ENCODE data around the gene ATPAF1.
A peak's percentile ranks its signal among the peaks of the same experiment; 100 is the strongest.

The ATPAF1 gene

DNA sequence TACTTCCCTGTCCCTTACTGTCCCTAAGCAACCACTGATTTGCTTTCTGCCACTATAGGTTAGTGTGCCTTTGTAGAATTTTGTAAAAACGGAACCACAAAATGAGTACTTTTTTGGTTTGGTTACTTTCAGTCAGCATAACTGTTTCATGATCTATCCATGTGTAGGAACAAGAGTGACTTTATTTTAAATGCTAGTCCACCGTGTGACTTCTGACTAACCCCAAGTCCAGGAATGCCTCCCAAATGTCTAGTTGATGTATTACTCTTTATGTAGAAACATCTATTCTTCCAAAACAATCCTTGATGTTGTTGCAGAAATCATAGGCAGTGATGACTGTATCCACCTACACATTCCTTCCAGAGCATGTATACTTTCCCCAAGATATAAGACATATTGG, 21.3 kb downstream of the ATPAF1 start:
- no peak for DNase-seq

DNA sequence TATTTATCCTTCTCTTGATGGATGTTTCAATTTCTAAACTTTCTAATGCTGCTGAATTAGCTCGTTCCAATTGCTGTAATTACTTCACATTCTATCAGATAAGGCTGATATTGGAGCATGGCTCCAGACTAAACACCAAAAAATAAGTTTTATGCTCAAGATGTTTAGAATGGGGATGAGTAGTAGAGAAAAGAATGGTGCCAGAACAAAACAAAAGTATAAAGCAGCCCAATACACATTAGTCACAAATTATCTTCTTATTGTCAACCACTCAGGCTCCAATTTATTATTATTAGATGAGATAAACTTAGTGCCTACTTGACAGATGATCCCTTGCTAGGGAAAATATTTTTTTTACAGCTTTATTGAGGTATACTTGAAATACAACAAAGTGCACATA, 21.8 kb downstream of the ATPAF1 start:
- DNase-seq: no peak

DNA sequence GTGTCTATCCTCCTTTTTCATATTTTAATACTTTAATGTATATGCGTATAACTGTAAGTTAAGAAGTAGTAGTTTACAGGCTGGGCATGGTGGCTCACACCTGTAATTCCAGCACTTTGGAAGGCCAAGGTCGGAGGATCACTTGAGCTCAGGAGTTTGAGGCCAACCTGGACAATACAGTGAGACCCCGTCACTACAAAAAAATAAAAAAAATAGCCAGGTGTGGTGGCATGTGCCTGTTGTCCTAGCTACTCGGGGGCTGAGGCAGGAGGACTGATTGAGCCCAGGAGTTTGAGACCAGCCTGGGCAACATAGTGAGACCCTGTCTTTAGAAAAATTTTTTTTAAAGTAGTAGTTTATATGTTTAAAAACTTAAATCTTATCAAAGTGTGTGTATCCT, 22.3 kb downstream of the ATPAF1 start:
- DNase-seq: no peak

DNA sequence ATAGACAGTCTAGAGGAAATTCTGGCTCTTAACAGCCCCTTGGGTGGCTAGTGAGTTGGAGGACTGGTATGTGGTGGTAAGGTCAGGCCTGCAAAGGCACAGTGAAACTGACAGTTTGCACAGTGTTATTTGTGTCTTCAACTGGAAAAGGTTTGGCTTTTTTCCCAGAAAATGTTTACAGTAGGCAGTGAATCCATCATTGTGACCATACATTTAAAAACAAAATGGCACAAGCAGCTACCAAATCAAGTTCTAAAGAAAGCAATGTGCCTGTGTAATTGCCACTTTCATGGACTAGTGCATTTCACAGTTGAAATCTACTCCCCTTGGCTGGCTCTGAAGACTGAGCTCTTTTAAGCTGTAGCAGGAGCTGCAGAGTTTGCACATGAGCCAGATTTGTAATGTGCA, 24.8 kb downstream of the ATPAF1 start:
- peak; percentile 99 for DNase-seq

DNA sequence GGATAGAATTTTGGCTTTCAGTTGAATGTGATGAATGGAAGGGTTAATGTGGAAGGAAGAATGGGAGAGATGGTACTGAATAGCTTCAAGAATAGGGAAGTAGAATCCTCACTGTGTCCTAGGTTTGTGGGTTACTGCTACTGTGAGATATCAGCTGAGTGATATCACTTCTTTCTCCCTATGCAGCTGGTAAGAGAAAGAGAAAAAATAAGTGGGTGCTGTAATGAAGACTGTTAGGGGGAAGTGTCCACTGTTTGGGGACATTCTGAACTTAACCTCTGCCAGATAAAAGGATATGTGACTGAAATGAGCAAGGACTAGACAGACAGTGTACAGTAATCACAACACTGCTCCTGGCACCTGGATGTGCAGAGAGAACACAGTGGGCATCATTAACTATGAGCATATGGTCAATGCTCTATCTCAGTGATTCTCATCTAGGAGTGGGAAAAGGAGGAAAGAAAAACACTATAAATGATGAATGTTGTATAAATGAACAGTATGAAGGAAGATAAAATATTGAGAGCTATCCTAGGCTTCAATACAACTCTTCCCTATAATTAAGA, 26.0 kb downstream of the ATPAF1 start:
- DNase-seq: peak; percentile 79

DNA sequence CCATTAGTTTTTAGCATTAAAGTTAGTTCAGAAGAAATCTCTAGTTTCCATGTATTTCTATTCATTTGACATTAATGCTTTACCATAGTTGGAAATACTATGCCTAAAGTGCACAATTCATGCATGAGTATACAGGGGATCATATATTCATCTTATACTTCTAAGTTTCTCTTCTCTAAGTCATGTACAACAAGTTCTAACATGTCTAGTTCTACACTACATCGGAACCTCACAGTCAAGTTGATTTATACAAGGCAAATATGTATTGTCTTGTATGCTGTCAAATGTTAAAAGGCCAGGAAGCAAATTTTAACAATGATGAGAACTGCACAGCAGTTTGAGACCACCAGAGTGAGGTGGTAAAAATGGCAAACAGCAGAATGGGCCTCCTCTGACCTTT, 28.6 kb downstream of the ATPAF1 start:
- no peak for DNase-seq

DNA sequence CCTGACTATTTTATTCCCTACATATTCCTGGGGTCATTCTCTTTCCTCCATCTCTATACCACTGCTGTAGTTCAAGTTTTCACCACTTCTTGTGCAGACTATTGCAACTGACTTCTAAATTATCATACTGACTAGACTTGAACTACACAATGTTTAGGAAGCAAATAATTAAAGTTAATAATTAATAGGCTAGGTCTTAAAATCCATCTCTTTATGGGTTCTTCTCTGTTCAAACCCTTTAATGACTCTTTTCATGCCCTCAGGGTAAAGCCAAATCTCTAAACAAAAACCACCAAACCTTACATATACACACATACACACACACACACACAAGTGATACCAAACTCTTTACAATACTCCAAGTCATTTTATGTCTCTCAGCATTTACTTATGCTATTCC, 29.2 kb downstream of the ATPAF1 start:
- no peak for DNase-seq

DNA sequence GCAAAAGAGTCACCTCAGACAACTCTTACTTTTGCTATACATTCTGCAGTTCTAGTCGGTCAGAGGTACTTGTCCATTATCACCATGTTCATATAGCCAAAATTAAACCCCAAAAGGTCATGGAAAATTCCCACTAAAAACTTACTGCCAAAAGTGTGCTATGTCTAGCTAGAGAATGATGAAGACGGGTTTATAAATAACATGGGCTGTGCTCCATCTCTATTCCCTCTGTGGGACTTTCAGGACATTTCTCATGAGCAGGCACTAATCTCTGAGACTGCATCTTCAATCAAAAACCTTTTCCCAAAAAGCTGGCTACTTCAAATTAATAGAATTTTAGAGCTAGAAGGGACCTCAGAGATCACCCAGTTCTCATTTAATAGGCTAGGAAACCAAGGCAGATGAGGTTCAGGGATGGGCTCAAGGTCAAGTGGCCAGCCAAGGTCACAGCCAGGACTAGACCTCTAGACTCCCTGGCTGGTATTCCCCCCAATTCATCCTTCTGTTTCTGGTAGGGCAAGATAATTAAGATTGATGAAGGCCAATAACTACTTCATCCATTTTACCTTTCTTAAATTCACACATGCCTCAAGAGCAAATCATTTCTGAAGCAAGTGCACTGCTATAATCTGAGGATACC, 30.6 kb downstream of the ATPAF1 start:
- DNase-seq: no peak

DNA sequence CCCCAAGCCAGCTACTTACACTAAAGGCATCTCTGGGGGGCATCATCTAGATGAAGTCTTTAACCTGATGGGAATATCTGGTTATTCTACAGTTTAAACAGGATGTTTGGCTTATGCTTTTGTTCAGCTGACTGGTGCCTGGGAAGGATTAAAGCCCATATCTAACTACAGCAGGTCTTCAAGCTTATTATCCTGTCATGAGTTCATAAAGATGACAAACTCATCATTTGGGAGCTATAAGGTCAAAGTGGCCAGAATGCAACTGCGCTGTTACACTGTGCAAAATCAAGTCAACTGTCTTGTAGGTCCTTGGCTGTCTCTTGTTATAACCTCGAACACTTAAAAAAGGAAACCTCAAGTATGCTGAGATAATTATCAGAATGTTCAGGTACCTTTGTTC, 33.0 kb downstream of the ATPAF1 start:
- DNase-seq: no peak

DNA sequence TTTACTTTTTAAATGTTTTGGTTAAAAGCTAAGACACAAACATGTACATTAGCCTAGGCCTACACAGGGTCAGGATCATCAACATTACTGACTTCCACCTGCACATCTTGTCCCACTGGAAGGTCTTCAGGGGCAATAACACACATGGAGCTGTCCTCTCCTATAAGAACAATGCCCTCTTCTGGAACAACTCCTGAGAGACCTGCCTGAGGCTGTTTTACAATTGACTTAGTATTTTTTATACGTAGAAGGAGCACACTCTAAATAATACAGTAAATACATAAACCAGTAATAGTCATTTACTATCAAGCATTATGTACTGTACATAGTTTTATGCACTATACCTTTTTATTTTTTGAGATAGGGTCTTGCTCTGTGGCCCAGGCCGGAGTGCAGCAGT, 37.4 kb downstream of the ATPAF1 start:
- DNase-seq: no peak

DNA sequence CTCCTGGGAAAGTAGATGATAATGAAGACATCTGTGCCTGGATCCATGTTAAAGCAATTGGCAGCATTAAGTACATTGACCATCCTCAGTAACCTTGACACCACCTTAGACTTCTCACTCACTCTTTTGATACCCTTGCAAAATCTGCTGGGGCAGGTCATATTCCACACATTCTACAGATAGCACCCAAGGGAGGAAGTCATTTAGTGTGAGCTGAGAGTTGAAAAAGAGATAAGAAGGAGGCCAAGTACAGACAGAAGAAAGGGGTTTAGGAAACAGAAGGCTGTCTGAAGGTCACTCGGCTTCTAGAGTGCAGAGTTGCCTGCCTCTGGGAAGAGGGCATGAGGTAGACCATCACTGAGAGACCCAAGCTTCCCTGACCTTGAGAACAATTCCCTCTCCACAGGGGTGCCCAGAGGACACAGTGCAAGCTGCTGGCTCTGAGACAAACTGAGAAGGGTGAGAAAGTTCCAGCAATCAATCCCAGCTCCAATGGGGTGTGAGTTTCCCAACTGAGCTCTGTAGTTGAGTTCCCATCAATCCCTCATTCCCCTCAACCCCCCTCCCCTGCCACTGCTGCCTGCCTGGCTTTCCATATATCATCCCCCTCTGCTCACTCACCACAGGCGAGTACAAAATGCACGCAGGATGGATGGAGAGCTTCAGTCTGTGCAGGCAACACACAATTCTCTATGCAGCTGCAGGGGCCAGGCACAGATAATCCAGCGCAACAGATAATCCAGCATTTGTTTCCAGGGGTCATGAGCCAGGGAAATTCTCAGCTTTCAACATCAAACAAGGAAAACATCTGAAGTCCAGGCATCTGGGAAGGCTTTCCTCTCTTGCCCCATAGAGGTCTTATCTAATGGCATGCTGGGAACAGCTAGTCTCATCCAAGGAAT, 44.2 kb downstream of the ATPAF1 start:
- DNase-seq: no peak

DNA sequence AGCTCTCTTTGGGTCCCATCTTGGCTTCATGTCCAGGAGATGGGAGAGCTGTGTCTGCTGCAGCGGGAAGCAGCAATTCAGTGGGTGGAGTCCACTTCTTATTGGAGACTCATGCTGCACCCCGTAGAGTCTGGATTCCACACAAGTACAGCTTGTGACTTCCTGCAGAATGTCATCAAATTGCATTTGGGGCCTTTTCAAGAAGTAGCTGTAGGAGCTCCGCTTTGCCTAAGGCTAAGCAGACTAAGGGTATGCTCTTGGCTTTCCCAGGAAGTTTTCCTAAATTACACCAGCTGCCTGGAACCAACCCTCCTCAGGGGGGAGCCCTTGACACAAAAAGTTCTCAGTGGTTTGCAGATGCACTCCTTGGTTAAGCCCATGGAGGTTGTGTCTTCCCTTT, 45.8 kb downstream of the ATPAF1 start:
- peak; percentile 61 for DNase-seq

DNA sequence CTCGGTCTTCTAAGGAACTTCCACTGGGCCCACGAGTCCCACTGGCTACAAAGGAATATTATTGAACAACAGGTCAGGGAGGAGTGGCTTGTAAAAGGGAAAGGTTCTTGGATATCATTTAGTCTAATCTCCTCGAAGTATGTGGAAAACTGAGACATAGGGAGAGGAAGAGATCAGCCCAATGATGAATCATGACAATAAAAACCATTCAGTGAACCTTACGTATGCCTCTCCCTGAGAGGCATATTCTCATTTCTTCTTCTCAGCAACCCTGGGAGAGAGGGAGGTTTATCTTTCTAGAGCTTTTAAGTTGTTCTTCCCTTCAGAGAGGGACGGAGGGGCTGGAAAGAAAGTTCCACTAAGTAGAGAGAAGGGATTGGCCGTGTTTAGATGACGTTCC, 46.2 kb downstream of the ATPAF1 start:
- DNase-seq: no peak

DNA sequence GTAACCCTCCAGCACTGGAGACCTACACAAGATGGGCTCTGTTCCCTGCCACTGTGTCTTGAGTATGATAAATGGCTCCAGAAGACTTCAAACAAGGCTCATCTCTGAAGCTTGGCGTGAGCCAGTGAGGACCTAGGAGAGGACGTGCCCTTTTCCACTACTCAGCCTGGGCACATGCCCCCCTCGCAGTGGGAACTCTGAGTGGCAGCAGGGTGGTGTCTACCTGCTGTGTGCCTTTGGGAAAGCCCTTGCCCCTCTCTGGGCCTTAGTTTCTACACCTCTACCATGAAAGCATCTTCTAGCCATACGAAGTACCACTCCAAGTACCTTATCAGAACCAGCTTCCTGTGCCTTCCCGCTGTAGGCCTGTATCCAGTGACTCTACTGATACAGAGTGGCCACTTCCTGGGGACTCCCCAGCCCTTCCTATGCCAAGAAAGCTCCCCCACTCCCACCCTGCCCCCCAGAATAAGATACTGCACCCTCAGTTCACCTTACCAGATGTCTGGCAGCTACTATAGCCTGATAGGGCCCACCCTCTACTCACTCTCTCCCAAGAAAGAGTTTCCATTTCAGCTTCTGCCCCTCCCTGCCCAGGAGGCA, 48.4 kb downstream of the ATPAF1 start:
- DNase-seq: no peak

DNA sequence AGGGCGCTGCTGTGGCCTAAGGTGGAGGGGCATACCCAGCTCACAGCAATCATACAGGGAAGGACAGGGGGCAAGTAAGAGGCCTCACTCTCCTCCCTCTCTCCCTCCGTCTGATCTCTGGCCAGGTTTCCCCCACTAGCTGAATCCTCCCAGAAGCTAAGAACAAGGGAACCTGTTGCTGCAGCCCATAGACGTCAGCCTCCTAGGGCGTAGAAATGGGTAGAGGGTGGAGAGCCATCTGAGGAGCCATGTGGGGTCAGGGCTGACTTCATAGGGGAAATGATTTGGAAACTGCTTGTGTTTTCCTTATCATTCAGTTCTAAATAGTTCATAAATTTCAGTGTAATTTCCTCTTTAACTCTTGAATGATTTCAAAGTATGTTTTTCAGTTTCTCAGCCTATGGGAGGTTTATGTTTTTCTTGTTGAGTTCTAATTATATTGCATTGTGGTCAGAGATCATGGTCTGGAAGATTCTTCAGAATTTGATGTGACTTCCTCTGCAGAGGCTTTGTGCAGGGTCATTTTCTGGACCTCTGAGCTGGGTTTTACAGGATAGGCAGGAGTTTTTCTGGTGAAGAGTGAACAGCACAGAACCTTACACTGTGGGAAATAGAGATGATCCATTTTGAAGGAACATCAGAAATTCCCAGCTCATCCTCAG, 49.3 kb downstream of the ATPAF1 start:
- DNase-seq: no peak

DNA sequence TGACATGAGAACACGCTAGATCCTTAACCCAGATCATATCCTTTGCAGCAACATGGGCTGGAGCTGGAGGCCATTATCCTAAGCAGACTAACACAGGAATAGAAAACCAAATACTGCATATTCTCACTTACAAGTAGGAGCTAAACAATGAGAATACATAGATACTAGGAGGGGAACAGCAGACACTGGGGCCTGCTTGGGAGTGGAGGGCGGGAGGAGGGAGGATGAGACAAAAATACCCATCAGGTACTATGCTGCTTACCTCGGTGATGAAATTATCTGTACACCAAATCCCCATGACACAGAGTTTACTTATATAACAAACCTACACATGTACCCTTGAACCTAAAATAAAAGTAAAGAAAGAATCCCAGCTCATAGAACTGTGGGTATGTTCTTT, 50.3 kb downstream of the ATPAF1 start:
- no peak for DNase-seq

DNA sequence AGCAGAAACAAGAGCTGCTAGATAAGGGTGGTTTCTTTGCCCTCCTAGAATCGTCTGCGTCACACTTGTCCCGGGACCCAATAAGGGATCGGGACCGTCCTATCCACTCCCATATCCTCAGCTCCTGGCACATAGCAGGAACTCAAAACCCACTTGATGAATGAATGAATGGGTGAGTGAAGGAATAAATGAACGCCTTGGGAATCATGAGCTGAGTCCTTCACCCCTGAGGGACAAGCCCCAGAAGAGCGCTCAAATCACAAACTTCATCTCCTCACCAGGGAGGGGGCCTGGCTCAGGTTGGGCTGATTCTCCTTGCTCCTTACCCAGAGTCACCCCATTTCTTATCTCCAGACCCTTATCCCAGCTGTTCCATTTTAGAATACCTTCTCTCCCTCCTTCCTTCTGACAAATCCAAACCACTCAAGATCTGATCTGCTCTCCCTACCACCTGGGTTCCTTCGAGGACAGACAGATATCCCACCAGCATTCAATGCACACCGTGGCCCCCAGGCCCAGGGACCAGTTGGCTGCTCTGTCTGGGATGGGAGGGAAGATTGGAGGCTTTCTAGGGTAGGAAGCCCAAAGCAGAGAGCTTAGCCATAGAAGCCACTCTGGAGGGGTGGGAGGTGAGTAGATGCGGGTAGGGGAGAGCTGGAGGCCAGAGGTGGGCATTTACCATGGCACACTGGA, 50.9 kb downstream of the ATPAF1 start:
- no peak for DNase-seq

DNA sequence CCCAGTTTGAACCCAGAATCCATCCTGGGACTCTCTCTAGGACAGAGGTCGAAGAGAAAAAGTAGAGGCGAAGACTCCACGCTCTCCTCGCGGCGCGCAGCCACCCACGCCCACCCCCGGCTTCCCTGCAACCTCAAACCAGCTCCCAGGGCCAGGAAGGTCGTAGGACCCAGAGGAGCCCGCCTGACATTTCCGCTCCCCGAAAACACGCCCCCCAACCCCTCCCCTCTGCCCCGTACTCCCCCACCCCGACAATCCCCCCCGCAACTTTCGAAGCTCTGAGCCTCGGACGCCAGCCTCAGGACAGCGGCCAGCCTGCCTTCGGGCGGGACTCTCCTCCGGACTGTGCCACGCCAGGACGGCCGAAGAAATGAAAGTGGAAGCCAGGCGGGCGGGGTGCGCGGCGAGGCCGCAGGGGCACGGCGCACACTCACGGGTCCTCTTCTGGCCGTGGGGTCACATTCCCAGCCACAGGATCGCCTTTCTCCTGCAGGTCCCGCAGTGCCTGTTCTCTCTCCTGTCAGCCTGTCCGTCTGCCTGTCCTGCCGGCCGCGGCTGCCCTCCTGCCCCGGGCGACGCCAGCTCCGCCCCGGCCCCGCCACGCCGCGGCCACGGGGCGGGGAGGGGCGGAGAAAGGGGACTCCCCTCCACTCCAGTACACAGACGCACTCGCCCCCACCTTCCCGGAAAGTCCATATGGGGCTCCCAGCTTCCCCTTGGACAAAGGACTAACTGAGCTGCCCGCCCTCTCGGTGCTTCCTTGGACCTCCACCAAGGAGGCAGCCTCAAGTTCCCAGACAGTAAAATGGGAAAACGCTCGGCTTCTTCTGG, 51.7 kb downstream of the ATPAF1 start, which contains the start of gene MOB3C:
Gene MOB3C (minus strand): TSS at position 535 of the 831 bp plus-strand sequence. CDS start 3,490 bp downstream, outside the sequence.
- DNase-seq: no peak

DNA sequence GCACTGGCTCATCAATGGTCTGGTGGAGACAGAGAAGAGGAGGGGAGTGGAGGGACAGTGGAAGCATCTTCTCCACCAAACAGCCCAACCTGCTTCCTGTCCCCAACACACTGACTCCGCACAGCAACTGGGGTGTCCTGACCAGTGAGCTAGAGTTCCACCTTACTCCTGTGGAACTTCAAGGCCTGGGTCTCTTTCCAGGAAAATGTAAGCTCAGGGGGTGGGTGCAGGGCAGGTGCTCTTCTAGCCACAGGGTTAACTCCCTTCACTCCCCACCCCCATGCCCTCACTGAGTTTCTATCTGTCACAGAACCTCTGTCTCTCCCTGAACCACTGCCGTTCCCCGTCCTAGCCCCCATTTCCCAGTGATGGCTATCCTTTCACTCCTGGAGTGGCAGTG, 52.4 kb downstream of the ATPAF1 start:
- no peak for DNase-seq

DNA sequence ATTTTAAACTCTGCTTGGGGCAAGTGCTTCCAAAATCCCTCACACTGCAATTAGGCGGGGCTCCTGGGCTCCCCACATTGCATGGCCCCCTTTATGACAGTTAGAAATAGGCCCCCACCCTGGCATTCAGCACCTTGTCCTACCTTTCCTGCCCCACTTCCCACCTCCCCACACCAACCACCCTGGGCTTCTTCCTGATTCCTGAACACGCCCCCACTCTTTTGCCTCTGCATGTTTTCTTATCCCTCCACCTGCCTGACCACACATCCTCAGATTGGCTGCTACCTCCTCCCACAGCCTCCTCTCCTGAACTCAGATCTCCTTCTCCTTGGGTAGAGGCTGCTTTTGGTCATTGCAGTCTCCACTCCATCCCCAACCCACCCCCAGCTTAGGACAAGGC, 53.1 kb downstream of the ATPAF1 start:
- DNase-seq: no peak

DNA sequence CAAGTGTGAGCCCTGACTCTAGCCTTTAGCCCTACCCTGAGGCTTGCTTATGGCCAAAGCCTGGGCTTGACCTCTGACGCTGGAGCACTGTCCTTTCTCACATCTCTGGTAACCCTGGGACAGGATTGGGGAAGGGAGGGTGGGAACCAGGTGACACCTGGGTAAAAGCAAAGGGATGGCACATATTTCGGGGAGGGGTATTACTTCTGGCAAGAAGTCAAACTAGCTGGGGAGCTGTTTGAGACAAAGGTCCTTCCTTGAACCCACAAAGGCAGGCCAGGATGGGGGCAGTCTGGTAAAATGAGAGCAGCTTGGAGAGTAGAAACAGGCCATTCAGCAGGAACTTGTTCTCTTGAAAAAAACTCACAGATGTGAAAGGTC, 53.6 kb downstream of the ATPAF1 start:
- DNase-seq: no peak

Measured in NCI-H1694 treated with DMSO at 0.1 percent for 48 hours (cell line).